PFSK-1 (cell line): Measurements from ENCODE around the gene ZFC3H1.

Experiments
- FOXP2 ChIP-seq: optimal IDR thresholded peaks from 2 replicates; pipeline ENCODE3; 2011; ENCODE audit warnings: borderline replicate concordance, control low read depth, inconsistent platforms; ENCODE audit not compliant: insufficient read depth; ENCODE audit errors: extremely low read length, extremely low read depth
- POLR2AphosphoS5 ChIP-seq: IDR thresholded peaks from 2 replicates; pipeline ENCODE4 v1.6.1; 2012; ENCODE audit warnings: low read depth, mild to moderate bottlenecking, control low read depth, low read length, moderate library complexity
- SIN3A ChIP-seq: IDR thresholded peaks from 2 replicates; pipeline ENCODE4 v1.6.1; 2012; ENCODE audit warnings: mild to moderate bottlenecking, low read length, moderate library complexity, borderline replicate concordance; ENCODE audit not compliant: insufficient read depth
- TAF1 ChIP-seq: IDR thresholded peaks from 2 replicates; pipeline ENCODE4 v1.6.1; 2012; ENCODE audit warnings: low read length, control low read depth, borderline replicate concordance; ENCODE audit not compliant: insufficient read depth
- TF ChIP-seq, protein P1 (sequence below), 2 experiments: IDR thresholded peaks; 2 replicates each; pipeline versions ENCODE4 v1.6.1 to v1.8.0; 2011 to 2012; ENCODE audit warnings: low read depth in 2 of 2, low read length in 2 of 2, control low read depth in 1 of 2, inconsistent platforms in 1 of 2, mild to moderate bottlenecking in 1 of 2, moderate library complexity in 1 of 2; ENCODE audit not compliant: insufficient read depth in 1 of 2

DNA sequence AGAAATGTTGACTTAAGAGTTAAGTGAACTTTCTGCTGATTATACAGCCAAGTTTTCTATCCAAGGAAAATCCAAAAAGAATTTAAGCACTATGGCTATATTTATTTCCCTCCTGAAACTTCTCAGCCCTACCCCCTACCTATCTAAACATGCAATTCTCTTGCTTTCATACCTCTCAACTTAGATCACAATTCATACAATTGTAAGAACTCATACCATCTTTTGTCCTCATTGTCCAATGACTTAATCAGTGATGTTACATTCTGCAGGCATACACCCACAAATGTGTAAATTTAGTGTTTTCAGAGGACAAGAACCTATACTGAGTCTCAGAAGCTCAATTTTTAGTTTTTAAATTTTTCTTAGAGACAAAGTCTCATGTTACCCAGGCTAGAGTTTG lies 62.1 kb downstream of the ZFC3H1 start:
- TF ChIP-seq TAF1: no peak
- TF ChIP-seq, protein P1, sequence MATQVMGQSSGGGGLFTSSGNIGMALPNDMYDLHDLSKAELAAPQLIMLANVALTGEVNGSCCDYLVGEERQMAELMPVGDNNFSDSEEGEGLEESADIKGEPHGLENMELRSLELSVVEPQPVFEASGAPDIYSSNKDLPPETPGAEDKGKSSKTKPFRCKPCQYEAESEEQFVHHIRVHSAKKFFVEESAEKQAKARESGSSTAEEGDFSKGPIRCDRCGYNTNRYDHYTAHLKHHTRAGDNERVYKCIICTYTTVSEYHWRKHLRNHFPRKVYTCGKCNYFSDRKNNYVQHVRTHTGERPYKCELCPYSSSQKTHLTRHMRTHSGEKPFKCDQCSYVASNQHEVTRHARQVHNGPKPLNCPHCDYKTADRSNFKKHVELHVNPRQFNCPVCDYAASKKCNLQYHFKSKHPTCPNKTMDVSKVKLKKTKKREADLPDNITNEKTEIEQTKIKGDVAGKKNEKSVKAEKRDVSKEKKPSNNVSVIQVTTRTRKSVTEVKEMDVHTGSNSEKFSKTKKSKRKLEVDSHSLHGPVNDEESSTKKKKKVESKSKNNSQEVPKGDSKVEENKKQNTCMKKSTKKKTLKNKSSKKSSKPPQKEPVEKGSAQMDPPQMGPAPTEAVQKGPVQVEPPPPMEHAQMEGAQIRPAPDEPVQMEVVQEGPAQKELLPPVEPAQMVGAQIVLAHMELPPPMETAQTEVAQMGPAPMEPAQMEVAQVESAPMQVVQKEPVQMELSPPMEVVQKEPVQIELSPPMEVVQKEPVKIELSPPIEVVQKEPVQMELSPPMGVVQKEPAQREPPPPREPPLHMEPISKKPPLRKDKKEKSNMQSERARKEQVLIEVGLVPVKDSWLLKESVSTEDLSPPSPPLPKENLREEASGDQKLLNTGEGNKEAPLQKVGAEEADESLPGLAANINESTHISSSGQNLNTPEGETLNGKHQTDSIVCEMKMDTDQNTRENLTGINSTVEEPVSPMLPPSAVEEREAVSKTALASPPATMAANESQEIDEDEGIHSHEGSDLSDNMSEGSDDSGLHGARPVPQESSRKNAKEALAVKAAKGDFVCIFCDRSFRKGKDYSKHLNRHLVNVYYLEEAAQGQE (IDR thresholded peaks at IDR 0.05; ENCODE audit: insufficient read depth in 1 of 2, low read depth in 2 of 2, low read length in 2 of 2): no peak
- no peak for TF ChIP-seq POLR2AphosphoS5
- no peak for TF ChIP-seq SIN3A
- no peak for TF ChIP-seq FOXP2
